ENCODE results near the gene POMT2. TPM values are rescaled to one million over a fixed set of nuclear protein-coding genes. Genes with fewer than 3 reads are reported as not detected.

The POMT2 gene
- total RNA-seq, 1 donor from 2014 or later, result 46.8 TPM

GRCh38 chr14:77267937-77268699 lies 52.6 kb downstream of the POMT2 start:
- H3K4me3 Mint-ChIP-seq, result no peak overlapping the region
- no peak overlapping the region for H3K27ac Mint-ChIP-seq (ENCODE audit: unreplicated experiment)
- DNase-seq (ENCODE audit: low read depth, low spot score), result no peak
- H3K36me3 Mint-ChIP-seq (ENCODE audit: low read depth), result no peaks in the 10 kb centered on the region
- H3K4me1 Mint-ChIP-seq, result no peaks in the 10 kb centered on the region
- no peaks in the 10 kb centered on the region for H3K9me3 Mint-ChIP-seq
- H3K27me3 Mint-ChIP-seq (ENCODE audit: low read depth), result peaks cover 58% of the 10 kb centered on the region
- no peak for TF ChIP-seq CTCF (conservative IDR thresholded peaks at IDR 0.05)

DNA sequence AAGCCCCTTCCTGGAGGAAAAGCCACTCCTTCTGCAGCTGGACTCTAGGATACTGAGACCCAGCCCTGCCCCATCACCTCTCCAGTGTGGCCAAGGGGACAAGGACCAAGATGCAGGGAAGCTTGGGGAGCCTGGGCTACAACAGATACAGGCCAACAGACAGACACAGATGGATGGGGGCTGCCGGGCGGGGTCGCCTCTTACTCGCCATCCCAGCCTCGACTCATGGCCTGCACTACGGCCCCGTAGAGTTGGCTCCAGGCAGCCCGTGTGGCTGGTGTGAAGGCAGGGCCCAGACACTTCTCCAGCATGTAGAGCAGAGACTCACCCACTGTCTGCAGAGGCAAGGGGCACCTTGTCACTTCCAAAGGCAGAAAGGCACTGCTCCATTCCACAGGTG lies 54.3 kb downstream of the POMT2 start:
- no peaks in the 10 kb centered on the region for H3K36me3 Mint-ChIP-seq (ENCODE audit: low read depth)
- peaks cover 44% of the 10 kb centered on the region for H3K27me3 Mint-ChIP-seq (ENCODE audit: low read depth)
- DNase-seq (ENCODE audit: low read depth, low spot score), result no peak
- TF ChIP-seq CTCF (conservative IDR thresholded peaks at IDR 0.05), result no peak
- no peak overlapping the region for H3K27ac Mint-ChIP-seq (ENCODE audit: unreplicated experiment)
- no peak overlapping the region for H3K4me3 Mint-ChIP-seq
- H3K4me1 Mint-ChIP-seq, result no peaks in the 10 kb centered on the region
- H3K9me3 Mint-ChIP-seq, result no peaks in the 10 kb centered on the region

DNA sequence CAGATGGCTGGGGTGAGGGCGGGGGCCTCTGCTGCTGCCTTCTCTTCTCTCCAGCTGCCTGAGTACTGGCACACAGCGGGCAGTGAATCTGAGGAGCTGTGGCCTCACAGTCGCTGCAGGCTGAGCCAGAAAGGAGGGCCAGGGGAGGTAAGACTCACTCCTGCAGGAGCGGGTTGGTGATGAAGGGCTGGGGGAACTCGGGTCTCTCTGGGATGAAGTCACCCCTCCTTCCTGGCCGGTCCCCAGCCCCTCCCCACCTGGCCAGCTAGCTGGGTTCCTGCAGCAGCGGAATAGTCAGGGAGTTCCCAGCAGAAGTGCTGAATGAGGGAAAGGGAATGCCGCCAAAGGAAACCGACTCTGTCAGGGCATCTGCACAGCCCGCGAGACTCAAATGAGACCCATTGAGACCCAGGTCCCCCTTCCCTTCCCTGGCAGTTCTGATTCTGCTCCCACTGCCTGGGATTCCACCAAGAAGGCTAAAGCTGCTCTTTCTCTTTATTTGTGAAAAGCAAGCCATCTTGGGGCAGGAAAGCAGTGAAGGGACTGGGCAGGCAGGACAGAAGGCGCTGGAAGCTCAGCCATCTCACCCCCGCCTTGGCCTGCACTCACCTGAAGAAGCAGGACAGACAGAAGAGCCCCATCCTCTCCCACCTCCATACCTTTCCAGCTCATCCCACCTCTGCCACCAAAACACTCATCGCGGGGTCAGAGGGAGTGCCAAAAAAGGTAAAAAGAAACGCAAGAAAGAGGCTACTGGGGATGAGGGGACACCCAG lies 54.9 kb downstream of the POMT2 start:
- no peaks in the 10 kb centered on the region for H3K9me3 Mint-ChIP-seq
- peaks cover 41% of the 10 kb centered on the region for H3K27me3 Mint-ChIP-seq (ENCODE audit: low read depth)
- no peak overlapping the region for H3K4me3 Mint-ChIP-seq
- no peak overlapping the region for H3K27ac Mint-ChIP-seq (ENCODE audit: unreplicated experiment)
- TF ChIP-seq CTCF (conservative IDR thresholded peaks at IDR 0.05), result no peak
- no peak for DNase-seq (ENCODE audit: low read depth, low spot score)
- no peaks in the 10 kb centered on the region for H3K4me1 Mint-ChIP-seq
- H3K36me3 Mint-ChIP-seq (ENCODE audit: low read depth), result no peaks in the 10 kb centered on the region

GRCh38 chr14:77265187-77265515 lies 55.5 kb downstream of the POMT2 start:
- no peaks in the 10 kb centered on the region for H3K9me3 Mint-ChIP-seq
- TF ChIP-seq CTCF (conservative IDR thresholded peaks at IDR 0.05), result no peak
- no peak overlapping the region for H3K27ac Mint-ChIP-seq (ENCODE audit: unreplicated experiment)
- no peaks in the 10 kb centered on the region for H3K36me3 Mint-ChIP-seq (ENCODE audit: low read depth)
- no peaks in the 10 kb centered on the region for H3K4me1 Mint-ChIP-seq
- no peak overlapping the region for H3K4me3 Mint-ChIP-seq
- DNase-seq (ENCODE audit: low read depth, low spot score), result no peak
- H3K27me3 Mint-ChIP-seq (ENCODE audit: low read depth), result peaks cover 35% of the 10 kb centered on the region

GRCh38 chr14:77264466-77265186 lies 56.1 kb downstream of the POMT2 start:
- peaks cover 30% of the 10 kb centered on the region for H3K27me3 Mint-ChIP-seq (ENCODE audit: low read depth)
- no peak overlapping the region for H3K4me3 Mint-ChIP-seq

More at GRCh38 chr14:77264466-77265186, 56.1 kb downstream of the POMT2 start:
- Mint-ChIP-seq H3K4me1 (no peaks in the 10 kb centered on the region), H3K27ac (ENCODE audit: unreplicated experiment) (no peak overlapping the region), H3K9me3 (no peaks in the 10 kb centered on the region), H3K36me3 (ENCODE audit: low read depth) (no peaks in the 10 kb centered on the region)
- TF ChIP-seq CTCF (conservative IDR thresholded peaks at IDR 0.05), result no peak
- DNase-seq (ENCODE audit: low read depth, low spot score), result no peak

Data from neural crest cell (in vitro differentiated cells).